ENCODE data around the gene MMP24.

DNA sequence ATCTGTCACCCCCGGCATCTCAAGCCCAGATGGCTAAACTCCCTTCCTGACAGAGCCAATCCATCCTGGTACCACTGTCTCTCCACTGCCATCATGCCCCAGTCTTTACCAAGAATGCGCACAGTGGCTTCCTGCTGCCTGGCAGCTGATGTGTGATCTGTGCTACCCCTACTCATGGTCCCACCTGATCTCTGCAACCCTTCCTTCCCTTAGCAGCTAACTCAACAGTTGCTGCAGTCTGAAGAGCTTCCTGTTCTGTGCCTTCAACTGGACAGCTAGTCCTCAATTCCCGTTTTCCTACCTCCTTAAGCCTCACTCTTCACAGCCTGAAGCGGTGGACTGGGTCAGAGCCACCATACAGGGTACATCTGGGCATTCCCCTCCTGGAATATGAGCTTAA, 73.3 kb downstream of the MMP24 start:
- TF ChIP-seq POLR2AphosphoS5 (IDR thresholded peaks at IDR 0.05; ENCODE audit: low read depth, low read length) (no peak), TAF1 (IDR thresholded peaks at IDR 0.05; ENCODE audit: borderline replicate concordance, insufficient read depth, low read length) (no peak), SIN3A (IDR thresholded peaks at IDR 0.05; ENCODE audit: borderline replicate concordance, insufficient read depth, low read length) (no peak), REST (IDR thresholded peaks at IDR 0.05; ENCODE audit: insufficient read depth in 1 of 2, low read depth in 2 of 2, low read length in 2 of 2) (no peak), FOXP2 (optimal IDR thresholded peaks at IDR 0.05; ENCODE audit: borderline replicate concordance, extremely low read depth, extremely low read length, insufficient read depth) (no peak)
